ENCODE data around the gene TMEM145. TPM values are rescaled to one million over a fixed set of nuclear protein-coding genes. Genes with fewer than 3 reads are reported as not detected.

TMEM145 gene
- total RNA-seq, 2 donors from 2014 or later = 0.85 TPM; not detected in 1

DNA sequence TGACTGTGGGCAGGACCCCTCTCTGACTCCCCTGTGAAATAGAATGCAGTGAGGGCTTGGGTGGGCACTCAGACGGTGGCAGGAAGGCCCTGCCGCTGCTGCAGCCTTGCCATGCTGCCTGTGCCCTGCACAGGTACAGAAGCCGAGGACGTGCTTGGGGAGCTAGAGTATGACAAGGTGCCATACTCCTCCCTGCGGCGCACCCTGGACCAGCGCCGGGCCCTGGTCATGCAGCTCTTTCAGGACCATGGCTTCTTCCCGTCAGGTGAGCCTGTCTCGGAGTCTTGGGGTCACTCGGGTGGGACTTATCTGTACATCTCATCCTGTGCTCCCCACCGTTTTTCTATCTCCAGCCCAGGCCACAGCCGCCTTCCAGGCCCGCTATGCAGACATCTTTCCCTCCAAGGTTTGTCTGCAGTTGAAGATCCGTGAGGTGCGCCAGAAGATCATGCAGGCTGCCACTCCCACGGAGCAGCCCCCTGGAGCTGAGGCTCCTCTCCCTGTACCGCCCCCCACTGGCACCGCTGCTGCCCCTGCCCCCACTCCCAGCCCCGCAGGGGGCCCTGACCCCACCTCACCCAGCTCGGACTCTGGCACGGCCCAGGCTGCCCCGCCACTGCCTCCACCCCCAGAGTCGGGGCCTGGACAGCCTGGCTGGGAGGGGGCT, 18.5 kb upstream of the TMEM145 start:
- 75% methylated on average over 24 of the region's 24 CpGs for WGBS
- intact Hi-C loops (cut with DNase I) = no loop called here
- Histone ChIP-seq H3K9me3 (no peaks in the 10 kb centered on the region), H3K4me3 (no peak overlapping the region), H3K27ac (no peak overlapping the region), H3K36me3 (peaks cover 0 to 23% of the 10 kb centered on the region in 2 donors), H3K27me3 (replicated peaks; ENCODE audit: insufficient read depth) (no peaks in the 10 kb centered on the region), H3K4me1 (replicated peaks) (no peaks in the 10 kb centered on the region)
- no peak for DNase-seq (ENCODE audit: low spot score)
- TF ChIP-seq POLR2A (IDR thresholded peaks at IDR 0.05) (no peak), POLR2AphosphoS5 (IDR thresholded peaks at IDR 0.05) (no peak)
- TF ChIP-seq, protein P1, sequence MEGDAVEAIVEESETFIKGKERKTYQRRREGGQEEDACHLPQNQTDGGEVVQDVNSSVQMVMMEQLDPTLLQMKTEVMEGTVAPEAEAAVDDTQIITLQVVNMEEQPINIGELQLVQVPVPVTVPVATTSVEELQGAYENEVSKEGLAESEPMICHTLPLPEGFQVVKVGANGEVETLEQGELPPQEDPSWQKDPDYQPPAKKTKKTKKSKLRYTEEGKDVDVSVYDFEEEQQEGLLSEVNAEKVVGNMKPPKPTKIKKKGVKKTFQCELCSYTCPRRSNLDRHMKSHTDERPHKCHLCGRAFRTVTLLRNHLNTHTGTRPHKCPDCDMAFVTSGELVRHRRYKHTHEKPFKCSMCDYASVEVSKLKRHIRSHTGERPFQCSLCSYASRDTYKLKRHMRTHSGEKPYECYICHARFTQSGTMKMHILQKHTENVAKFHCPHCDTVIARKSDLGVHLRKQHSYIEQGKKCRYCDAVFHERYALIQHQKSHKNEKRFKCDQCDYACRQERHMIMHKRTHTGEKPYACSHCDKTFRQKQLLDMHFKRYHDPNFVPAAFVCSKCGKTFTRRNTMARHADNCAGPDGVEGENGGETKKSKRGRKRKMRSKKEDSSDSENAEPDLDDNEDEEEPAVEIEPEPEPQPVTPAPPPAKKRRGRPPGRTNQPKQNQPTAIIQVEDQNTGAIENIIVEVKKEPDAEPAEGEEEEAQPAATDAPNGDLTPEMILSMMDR (IDR thresholded peaks at IDR 0.05) = no peak

DNA sequence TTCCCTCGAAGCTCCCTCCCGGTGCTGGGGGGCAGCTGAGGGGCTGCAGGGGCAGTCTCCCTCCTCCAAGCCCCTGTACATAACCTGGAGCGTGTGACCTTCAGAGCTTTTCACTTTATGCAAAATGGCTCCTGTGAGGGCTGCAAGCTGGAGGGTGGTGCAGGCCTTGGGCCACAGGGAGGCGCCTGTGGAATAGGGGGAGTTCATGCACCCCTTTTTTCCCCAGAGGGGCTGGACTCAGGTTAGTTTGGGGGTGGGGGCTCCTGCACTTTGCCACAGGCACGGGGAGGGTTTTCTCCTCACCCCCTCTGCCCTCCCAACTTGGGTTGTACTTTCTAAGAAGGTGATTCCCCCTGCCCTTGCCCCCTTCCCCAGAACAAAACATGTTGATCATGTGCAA, 17.8 kb upstream of the TMEM145 start:
- H3K36me3 ChIP-seq = peaks cover 0 to 19% of the 10 kb centered on the region in 2 donors
- 59% methylated on average over 5 of the region's 5 CpGs for WGBS
- intact Hi-C loops (cut with DNase I) = no loop called here
- no peaks in the 10 kb centered on the region for H3K4me1 ChIP-seq (replicated peaks)
- H3K27me3 ChIP-seq (replicated peaks; ENCODE audit: insufficient read depth) = no peaks in the 10 kb centered on the region
- H3K4me3 ChIP-seq = no peak overlapping the region
- H3K9me3 ChIP-seq = no peaks in the 10 kb centered on the region
- DNase-seq (ENCODE audit: low spot score) = no peak
- H3K27ac ChIP-seq = no peak overlapping the region
- TF ChIP-seq POLR2AphosphoS5 (IDR thresholded peaks at IDR 0.05) = no peak
- TF ChIP-seq, protein P1 (IDR thresholded peaks at IDR 0.05) = no peak
- TF ChIP-seq POLR2A (IDR thresholded peaks at IDR 0.05) = no peak

DNA sequence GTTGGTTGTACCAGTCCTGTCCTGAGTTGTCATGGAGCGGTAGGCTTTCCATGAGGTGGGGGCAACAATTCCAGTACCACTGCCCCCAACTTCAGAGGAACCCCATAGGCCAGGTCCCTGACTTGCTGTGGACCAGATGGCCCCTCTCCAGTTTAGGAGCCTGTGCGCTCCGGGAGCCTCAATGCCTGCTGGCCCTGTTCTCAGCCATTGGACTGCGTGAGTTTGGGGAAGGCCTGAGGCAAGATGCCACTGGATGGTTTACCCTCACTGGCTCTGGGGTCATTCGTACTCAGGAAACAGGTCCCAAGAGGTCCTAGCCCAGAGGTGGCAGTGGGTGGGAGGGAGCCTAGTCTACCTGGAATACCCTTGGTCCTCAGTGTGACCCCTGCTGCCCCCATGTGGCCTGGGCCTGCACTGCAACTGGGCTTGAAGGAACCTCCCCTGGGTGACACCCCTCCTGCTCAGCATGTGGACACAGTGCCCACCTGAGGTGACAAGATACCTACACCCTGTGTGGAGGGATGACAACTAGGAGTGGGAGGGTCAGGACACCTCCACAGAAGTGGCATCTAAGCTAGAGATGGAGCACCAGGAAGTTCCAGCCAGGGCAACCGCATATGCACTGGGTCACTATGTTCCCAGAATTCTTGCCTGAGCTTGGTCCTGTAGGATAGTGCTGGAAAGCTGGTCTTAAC, 17.1 kb upstream of the TMEM145 start:
- TF ChIP-seq, protein P1 (IDR thresholded peaks at IDR 0.05) = peak; percentile 70 to 96 (median 92)
- peak; percentile 49 for TF ChIP-seq POLR2AphosphoS5 (IDR thresholded peaks at IDR 0.05)
- no peak for TF ChIP-seq POLR2A (IDR thresholded peaks at IDR 0.05)
- Histone ChIP-seq H3K36me3 (peaks cover 0 to 13% of the 10 kb centered on the region in 2 donors), H3K27ac (no peak overlapping the region), H3K4me1 (replicated peaks) (no peaks in the 10 kb centered on the region), H3K27me3 (replicated peaks; ENCODE audit: insufficient read depth) (no peaks in the 10 kb centered on the region), H3K9me3 (no peaks in the 10 kb centered on the region), H3K4me3 (no peak overlapping the region)
- intact Hi-C loops (cut with DNase I) = no loop called here
- DNase-seq (ENCODE audit: low spot score) = peak; percentile 80
- WGBS = 76% methylated on average over 6 of the region's 6 CpGs

DNA sequence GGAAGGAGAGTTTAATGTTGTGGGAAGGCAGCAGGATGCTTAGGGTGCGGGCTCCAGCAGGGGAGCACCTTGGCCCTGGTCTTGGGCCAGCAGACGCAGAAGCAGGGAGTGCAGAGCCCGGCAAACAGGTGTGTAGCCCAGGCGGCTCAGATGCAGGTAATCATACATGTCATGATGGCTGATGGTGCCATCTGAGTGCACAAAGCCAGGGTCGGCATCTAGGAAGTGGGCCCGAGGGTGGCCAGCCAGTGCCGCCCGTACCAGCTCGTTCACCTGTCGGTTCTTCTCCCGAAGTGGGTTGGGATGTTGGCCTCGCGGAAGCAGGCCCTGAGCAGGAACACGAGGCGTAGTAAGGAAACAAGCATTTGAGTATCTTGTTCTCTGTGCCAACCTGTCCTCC, 16.1 kb upstream of the TMEM145 start:
- no peak for DNase-seq (ENCODE audit: low spot score)
- Histone ChIP-seq H3K27me3 (replicated peaks; ENCODE audit: insufficient read depth) (no peaks in the 10 kb centered on the region), H3K36me3 (peaks cover 0 to 2% of the 10 kb centered on the region in 2 donors), H3K27ac (no peak overlapping the region), H3K4me1 (replicated peaks) (no peaks in the 10 kb centered on the region), H3K4me3 (no peak overlapping the region), H3K9me3 (no peaks in the 10 kb centered on the region)
- TF ChIP-seq, protein P1 (IDR thresholded peaks at IDR 0.05) = no peak
- no peak for TF ChIP-seq POLR2AphosphoS5 (IDR thresholded peaks at IDR 0.05)
- TF ChIP-seq POLR2A (IDR thresholded peaks at IDR 0.05) = no peak
- 81% methylated on average over 15 of the region's 15 CpGs for WGBS
- intact Hi-C loops (cut with DNase I) = no loop called here

All from prostate gland (tissue), 2 donors.